AG09319 (cell line): ENCODE results near the gene SUN5.
"Not testable (repeated sequence)": the region's sequence is repeated elsewhere in the genome, so short reads cannot be mapped to it uniquely, and the experiment has no call there.

Source experiments
- DNase-seq: peaks from one replicate; pipeline ENCODE4 v3.0.0-alpha.2; 2010; ENCODE audit warnings: low read depth; ENCODE audit errors: extremely low read depth
- TF ChIP-seq, protein P1 (sequence below): IDR thresholded peaks from 2 replicates; pipeline ENCODE4 v1.5.1; 2011; ENCODE audit warnings: low read depth, mild to moderate bottlenecking, inconsistent platforms, low read length, moderate library complexity

SUN5 gene, protein sequence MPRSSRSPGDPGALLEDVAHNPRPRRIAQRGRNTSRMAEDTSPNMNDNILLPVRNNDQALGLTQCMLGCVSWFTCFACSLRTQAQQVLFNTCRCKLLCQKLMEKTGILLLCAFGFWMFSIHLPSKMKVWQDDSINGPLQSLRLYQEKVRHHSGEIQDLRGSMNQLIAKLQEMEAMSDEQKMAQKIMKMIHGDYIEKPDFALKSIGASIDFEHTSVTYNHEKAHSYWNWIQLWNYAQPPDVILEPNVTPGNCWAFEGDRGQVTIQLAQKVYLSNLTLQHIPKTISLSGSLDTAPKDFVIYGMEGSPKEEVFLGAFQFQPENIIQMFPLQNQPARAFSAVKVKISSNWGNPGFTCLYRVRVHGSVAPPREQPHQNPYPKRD

DNA sequence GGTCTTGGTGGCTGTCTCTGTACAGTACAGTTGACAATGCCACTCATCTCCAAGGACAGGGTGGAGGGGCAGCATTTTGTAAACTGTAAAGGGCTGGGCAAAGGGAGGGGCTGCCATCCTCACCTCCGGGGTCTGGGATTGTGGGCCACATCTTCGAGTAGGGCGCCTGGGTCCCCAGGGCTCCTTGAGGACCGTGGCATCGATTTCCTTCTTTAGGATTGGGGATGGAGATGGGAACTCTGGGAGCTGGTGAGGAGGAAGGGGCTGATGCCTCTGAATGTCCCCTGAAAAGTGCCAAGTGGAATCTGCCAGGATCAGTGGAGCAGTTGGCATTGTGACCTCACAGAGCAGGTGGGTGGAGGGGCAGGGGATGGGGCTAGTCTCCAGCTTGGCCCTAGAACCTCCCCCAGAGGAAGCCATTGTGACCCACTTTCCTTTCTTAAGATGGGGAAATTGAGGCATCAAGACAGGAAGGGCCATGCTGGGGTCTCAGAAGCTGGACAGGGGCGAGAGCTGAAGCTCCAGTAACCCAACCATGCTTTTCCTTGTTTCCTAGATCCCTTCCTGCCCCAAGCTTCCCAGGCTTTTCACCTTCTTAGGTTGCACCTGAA is at the start of gene SUN5:
TSS of gene SUN5 (minus strand) at position 293 of the 611 bp plus-strand sequence. CDS start at position 200, 93 bp downstream.
- TF ChIP-seq, protein P1, sequence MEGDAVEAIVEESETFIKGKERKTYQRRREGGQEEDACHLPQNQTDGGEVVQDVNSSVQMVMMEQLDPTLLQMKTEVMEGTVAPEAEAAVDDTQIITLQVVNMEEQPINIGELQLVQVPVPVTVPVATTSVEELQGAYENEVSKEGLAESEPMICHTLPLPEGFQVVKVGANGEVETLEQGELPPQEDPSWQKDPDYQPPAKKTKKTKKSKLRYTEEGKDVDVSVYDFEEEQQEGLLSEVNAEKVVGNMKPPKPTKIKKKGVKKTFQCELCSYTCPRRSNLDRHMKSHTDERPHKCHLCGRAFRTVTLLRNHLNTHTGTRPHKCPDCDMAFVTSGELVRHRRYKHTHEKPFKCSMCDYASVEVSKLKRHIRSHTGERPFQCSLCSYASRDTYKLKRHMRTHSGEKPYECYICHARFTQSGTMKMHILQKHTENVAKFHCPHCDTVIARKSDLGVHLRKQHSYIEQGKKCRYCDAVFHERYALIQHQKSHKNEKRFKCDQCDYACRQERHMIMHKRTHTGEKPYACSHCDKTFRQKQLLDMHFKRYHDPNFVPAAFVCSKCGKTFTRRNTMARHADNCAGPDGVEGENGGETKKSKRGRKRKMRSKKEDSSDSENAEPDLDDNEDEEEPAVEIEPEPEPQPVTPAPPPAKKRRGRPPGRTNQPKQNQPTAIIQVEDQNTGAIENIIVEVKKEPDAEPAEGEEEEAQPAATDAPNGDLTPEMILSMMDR = no peak

DNA sequence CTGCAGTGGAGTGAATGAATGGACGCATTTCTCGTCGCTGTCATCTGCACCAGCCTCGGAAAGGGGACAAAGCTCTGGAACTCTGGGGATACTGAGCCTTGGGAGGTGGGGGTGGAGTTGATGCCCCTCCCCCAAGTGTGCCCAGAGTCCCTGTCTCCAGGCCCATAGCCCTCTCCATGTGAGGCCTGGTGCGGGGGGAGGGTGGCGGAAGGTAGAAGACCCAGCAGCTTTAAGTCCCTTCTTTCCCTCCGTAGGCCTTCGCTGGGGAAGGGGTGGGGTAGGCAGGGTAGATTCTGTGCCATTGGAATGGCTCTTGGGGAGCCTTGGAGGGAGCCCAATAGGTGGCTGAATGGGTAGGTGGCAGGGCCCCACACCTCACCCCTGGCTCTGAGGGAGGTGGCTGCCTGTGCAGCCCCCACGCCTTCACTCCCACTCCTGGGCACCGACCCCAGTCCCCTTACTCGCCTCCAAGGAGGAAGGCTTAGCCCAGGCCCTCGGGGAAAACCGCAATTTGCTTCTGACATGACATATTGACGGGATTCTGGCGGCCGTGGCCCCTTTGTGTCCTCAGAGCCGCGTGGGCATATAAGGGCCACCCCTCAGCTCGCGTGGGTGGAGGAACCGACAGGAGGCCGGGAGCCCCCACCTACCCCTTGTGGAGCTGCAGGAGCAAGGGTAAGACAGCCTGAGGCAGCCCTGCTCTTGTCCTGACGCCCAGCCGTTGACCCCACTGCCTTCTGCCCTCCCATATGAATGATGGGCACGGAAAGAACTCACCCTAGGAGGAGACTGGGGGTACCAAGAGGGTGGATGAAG is 49.3 kb upstream of the SUN5 start, which contains the start of gene BPIFB3:
TSS of gene BPIFB3 (plus strand) at position 613 of the 816 bp plus-strand sequence. CDS start 1,533 bp downstream, outside the sequence.
- DNase-seq = no peak
- TF ChIP-seq, protein P1 = no peak

More for the DNA sequence above, at the start of gene SUN5:
- no peak for DNase-seq

DNA sequence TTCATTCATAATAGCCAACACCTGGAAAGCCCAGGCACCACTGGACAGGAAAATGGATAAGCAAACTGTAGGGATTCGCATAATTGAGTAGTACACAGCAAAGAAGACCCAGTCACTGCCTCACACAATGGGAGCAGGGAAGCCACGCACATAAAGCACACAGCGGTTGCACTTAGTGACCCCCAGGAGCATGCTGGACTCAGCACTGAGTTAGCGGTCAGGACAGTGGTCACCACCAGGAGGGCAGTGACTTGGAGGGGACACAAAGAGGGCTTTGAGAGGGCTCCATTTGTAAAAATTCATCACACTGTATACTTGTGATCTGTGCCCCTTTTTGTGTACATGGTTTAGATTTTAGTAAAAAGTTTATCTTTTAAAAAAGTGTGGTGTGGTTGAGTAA is 47.1 kb upstream of the SUN5 start:
- TF ChIP-seq, protein P1 = no peak
- no peak for DNase-seq

DNA sequence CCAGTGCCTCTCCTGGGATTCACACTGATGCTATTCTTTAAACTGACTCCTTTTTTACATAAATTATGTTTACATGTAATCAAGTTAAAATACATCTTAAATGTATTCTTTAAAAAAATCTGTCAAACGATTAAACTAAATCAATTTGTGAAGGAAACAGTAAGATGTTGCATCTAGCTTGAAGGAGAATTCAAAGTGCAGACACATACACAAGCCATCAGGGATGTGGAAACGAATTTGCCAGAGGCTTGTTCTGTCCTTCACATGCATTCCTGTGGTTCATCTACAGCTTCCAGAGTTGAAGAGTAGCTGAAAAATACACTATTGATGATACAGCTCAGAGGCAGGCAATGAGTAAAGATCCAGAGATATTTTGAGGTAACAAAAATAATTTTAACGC is 42.2 kb upstream of the SUN5 start:
- TF ChIP-seq, protein P1 = no peak
- DNase-seq = no peak

DNA sequence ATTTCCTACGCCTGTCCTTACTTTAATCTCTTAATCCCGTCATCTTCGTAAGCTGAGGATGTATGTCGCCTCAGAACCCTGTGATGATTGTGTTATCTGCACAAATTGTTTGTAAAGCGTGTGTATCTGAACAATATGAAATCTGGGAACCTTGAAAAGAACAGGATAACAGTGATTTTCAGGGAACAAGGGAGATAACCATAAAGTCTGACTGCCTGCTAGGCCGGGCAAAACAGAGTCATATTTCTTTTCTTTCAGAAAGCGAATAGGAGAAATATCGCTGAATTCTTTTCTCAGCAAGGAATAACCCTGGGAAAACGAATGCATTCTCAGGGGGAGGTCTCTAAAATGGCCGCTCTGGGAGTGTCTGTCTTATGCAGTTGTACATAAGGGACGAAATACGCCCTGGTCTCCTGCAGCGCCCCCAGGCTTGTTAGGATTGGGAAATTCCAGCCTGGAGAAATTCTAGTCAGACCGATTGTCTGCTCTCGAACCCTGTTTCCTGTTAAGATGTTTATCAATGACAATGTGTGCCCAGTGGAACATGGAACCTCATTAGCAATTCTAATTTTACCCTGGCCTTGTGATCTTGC is 41.0 kb upstream of the SUN5 start:
- DNase-seq = not testable (repeated sequence)

DNA sequence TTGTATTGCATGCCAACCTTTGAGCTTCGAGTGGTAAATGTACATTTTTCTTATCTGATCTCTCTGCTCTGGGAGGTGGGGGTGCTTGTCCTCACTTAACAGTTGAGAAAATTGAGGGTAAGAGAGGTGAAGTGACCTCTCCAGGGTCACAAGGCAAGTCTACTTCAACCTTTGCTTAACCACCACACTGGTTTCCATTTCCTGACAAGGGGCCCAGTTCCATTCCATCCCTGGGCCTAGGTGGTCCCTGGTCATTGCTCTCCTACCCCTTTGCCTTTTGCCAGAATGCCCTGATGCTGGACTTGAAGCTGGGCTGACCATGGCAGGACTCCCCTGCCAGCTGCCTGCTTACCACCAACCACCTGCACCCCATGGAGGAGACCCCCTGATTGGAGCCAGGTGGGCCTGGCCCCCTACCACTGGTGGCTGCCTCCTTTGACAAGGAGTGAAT is 39.5 kb upstream of the SUN5 start:
- TF ChIP-seq, protein P1 = no peak
- DNase-seq = no peak

DNA sequence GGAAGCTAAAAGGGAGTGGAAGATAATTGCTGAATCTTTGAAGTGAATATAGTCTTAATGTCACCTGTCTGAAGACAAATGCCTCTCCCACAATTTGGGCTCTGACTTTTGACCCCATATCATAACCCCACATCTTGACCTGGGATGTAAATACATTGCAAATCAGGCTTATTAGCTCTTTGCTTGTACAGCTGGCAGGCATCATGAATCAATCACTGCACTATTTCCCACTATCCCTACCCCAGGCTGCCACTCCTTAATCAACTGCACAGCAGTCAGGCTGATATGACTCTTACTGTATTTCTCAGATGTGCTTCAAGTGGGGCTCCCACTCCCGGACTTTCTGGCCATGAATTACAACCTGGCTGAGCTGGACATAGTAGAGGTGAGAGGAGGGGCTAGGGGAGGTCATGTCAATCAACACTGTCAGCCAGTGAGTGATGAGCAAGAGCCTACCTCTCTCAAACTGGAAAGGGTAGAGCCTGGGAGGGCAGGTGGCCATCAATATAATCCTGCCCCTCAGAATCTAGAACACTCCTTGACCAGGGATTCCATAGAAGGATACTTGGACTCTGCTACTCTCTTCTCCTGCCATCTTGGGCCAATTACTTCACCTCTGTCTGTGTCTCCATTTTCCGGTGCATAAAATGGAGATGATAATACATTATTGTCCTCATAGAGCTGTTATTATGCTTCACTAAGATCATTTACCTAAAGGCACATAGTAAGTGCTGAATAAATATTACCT is 38.9 kb upstream of the SUN5 start:
- TF ChIP-seq, protein P1 = no peak
- no peak for DNase-seq
